Effector memory CD8-positive, alpha-beta T cell (primary cell): ENCODE data around the gene TEF.

ENCODE experiments used
- ATAC-seq: fragments of 150-1000 bp; cut with Tn5 transposase; replicated peaks from 2 replicates; pipeline ENCODE4 v1.10.0; 2021; ENCODE audit warnings: mild to moderate bottlenecking, moderate library complexity
- DNase-seq, 3 experiments: peaks; one replicate each; pipeline ENCODE4 v3.0.0; 2021
- H3K27ac Mint-ChIP-seq, 2 donors: one replicate each; pipeline ENCODE4 v1.8.0; 2022; ENCODE audit warnings: mild to moderate bottlenecking in 2 of 2, mixed read lengths in 2 of 2, moderate library complexity in 2 of 2
- H3K27me3 Mint-ChIP-seq, 2 donors: one replicate each; pipeline ENCODE4 v1.8.0; 2022; ENCODE audit warnings: mixed read lengths in 2 of 2
- H3K36me3 Mint-ChIP-seq: one replicate; pipeline ENCODE4 v1.8.0; 2022; ENCODE audit warnings: mild to moderate bottlenecking, moderate library complexity, mixed read lengths; ENCODE audit not compliant: insufficient read depth
- H3K4me1 Mint-ChIP-seq, 2 donors: one replicate each; pipeline ENCODE4 v1.8.0; 2022; ENCODE audit warnings: low read depth in 2 of 2, mixed read lengths in 2 of 2
- H3K4me3 Mint-ChIP-seq, 2 donors: one replicate each; pipeline ENCODE4 v1.8.0; 2022; ENCODE audit warnings: mild to moderate bottlenecking in 2 of 2, mixed read lengths in 2 of 2, moderate library complexity in 2 of 2
- H3K9me3 Mint-ChIP-seq, 2 donors: one replicate each; pipeline ENCODE4 v1.8.0; 2022; ENCODE audit warnings: mixed read lengths in 2 of 2
- total RNA-seq, 9 experiments: gene quantifications; one replicate each; lab custom pipeline; 2026; lab: John Stamatoyannopoulos, UW

TEF gene, protein sequence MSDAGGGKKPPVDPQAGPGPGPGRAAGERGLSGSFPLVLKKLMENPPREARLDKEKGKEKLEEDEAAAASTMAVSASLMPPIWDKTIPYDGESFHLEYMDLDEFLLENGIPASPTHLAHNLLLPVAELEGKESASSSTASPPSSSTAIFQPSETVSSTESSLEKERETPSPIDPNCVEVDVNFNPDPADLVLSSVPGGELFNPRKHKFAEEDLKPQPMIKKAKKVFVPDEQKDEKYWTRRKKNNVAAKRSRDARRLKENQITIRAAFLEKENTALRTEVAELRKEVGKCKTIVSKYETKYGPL
- total RNA-seq: 2.5 to 19.4 (median 6.5) reads per million in 9 experiments

DNA sequence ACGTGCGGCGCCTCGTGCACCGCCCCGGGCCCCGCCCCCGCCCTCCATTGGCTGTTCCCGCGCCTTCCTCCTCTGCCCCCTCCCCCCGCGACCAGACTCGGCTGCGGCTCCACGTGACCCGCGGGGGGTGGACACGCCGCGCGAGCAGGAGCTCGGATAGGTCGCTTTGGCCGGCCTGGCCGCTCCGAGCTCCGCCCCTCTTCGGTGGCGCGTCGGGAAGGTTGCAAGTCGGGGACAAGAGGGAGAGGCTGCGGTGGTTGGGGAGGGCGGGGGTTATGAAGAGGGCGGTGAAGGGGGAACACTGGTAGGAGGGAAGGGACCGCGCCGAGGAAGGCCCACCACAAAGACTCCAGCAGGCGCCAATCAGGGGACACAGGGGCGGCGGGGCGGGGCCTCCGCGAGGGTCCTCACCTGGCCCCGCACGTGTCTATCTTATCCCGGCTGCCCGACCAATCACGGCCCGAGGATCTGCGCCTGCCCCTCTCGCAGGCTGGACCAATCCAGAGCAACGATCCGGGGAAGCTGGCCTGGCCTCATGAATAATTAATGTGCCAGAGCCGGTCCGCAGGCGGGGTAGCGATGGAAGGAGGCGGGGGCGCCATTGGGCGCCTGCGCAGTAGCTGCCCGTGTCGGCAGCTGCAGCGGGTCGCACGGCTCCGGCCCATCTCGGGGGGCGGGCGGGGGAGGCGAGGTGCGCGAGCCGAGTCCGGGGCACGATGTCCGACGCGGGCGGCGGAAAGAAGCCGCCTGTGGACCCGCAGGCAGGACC lies at the start of gene TEF:
TEF (plus strand) TSS at position 614 of the 769 bp plus-strand sequence; CDS start at position 717, 103 bp downstream.
- H3K27ac Mint-ChIP-seq: peak within 1 kb of the TSS; percentile 96 to 97
- peaks cover 14% of the 10 kb centered on the region for H3K36me3 Mint-ChIP-seq
- no peaks in the 10 kb centered on the region for H3K9me3 Mint-ChIP-seq
- peak; percentile 80 for ATAC-seq
- H3K27me3 Mint-ChIP-seq: no peaks in the 10 kb centered on the region
- H3K4me1 Mint-ChIP-seq: peaks cover 0 to 12% of the 10 kb centered on the region in 2 donors
- H3K4me3 Mint-ChIP-seq: peak within 1 kb of the TSS; percentile 83 to 88
- peak; percentile 96 to 98 (median 97) for DNase-seq

DNA sequence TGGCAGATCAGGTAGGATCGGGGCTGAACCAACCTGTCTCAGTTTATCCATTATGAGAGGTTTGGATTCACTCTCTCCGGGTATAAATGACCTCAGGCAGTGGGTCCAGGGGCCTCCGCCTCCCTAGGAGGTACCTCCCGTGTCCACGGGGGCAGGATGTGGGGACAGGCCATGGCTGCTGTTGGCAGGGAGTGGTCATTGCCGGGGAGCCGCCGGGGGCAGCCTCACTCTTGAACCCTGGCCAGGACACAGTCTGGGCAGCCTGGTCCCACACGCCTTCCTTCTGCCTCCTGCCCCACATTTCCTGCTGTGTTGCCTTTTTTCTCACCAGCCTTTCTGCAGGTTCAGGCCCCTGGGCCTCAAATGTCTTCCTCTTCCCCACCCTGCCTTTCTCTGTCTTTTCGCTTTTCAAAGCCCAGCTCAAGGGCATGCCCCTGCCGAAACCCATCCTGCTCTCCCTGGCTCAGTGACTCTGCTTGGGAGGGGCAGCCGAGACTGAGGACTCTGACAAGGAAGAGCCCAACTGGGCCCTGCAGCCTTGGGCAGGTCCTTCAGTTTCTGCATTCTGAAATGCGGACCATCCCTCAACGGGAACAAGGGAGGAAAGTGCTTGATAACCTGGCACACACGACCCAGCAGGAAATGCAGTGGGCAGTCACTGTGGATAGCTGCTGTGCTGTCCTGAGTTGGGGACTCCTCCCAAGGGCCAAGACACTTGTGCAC lies 49.4 kb upstream of the TEF start:
- H3K9me3 Mint-ChIP-seq: no peaks in the 10 kb centered on the region
- H3K27me3 Mint-ChIP-seq: no peaks in the 10 kb centered on the region
- peaks cover 61% of the 10 kb centered on the region for H3K36me3 Mint-ChIP-seq
- no peak overlapping the region for H3K4me3 Mint-ChIP-seq
- peaks cover 2 to 10% of the 10 kb centered on the region in 2 donors for H3K4me1 Mint-ChIP-seq
- DNase-seq (no peak), ATAC-seq (no peak)
- H3K27ac Mint-ChIP-seq: peak overlapping the region; percentile 20 to 44

DNA sequence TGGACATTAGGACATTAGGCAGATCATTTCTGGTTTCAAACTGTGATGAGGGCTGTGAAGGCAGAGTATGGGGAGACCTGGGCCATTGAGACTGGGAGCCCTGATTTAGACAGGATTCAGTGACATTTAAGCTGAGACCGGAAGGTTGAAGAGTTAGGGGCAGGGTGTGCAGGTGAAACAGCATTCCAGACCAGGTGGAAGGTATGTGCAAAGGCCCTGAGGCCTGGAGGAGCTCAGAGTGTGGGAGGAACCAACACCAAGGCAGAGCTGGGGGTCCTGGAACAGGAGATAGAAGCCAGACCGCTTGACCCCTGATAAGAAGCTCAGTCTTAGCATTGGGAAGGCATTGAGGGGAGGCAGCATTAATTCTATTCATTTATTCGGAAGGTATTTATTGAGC lies 47.9 kb upstream of the TEF start:
- Mint-ChIP-seq H3K27me3 (no peaks in the 10 kb centered on the region), H3K4me3 (no peak overlapping the region), H3K9me3 (no peaks in the 10 kb centered on the region), H3K27ac (peak overlapping the region in 1 of 2 donors; percentile 65), H3K4me1 (peaks cover 2 to 10% of the 10 kb centered on the region in 2 donors), H3K36me3 (peaks cover 54% of the 10 kb centered on the region)
- DNase-seq (no peak), ATAC-seq (no peak)

DNA sequence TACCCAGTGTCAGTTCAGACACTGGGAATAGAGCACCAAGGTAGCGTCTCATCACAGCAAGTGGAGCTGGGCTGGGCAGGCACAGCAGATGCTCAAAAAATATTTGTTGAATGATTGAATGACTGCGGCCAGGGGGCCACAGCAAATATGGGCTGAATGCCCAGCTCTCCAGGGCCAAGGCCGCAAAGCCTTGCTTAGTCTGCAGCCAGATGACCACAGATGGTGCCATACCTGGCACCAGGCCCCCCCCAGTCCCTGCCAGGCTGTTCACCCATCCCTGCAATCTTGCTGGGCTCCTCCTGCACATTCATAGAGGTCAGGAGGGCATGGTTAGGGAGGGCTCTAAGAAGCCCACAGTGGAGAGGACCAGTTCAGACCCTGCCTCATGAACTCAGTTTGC lies 47.5 kb upstream of the TEF start:
- DNase-seq (no peak), ATAC-seq (no peak)
- peaks cover 2 to 10% of the 10 kb centered on the region in 2 donors for H3K4me1 Mint-ChIP-seq
- H3K9me3 Mint-ChIP-seq: no peaks in the 10 kb centered on the region
- H3K27ac Mint-ChIP-seq: peak overlapping the region in 1 of 2 donors; percentile 65
- H3K4me3 Mint-ChIP-seq: no peak overlapping the region
- no peaks in the 10 kb centered on the region for H3K27me3 Mint-ChIP-seq
- H3K36me3 Mint-ChIP-seq: peaks cover 53% of the 10 kb centered on the region

DNA sequence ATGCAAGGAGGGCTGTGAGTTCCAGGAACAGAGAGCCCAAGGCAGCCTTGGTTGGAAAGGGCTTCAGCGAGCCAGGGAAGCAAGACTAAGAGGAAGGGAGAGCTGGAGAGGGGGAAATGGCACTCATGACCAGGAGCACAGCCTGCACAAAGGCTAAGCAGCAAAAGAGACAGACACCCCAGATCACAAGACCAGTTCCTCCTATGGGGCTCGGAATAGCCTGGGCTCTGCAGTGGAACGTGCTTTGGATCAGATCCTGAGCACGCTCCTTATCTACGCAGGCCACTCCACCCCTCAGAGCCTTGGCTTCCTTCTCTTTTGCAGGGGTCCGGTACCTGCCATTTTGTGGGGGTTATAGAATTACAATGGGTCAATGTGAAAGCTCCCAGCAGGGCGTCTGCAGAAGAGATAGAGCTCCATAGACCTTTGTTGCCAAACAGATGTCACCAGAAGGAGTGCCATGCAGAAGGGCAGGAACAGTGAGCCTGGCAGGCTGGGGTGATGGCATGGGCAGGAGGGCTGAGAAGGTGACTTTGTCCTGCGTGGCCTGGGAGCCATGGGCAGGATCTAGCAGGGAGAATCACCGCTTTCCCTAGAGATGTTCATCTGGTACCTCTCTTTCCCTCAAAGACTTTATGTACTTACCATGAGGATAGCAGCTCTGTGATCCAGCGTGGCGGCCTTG lies 46.6 kb upstream of the TEF start:
- Mint-ChIP-seq H3K9me3 (no peaks in the 10 kb centered on the region), H3K36me3 (peaks cover 52% of the 10 kb centered on the region), H3K27ac (peak overlapping the region; percentile 31 to 73), H3K27me3 (no peaks in the 10 kb centered on the region), H3K4me1 (peaks cover 2 to 10% of the 10 kb centered on the region in 2 donors), H3K4me3 (no peak overlapping the region)
- no peak for DNase-seq
- no peak for ATAC-seq

DNA sequence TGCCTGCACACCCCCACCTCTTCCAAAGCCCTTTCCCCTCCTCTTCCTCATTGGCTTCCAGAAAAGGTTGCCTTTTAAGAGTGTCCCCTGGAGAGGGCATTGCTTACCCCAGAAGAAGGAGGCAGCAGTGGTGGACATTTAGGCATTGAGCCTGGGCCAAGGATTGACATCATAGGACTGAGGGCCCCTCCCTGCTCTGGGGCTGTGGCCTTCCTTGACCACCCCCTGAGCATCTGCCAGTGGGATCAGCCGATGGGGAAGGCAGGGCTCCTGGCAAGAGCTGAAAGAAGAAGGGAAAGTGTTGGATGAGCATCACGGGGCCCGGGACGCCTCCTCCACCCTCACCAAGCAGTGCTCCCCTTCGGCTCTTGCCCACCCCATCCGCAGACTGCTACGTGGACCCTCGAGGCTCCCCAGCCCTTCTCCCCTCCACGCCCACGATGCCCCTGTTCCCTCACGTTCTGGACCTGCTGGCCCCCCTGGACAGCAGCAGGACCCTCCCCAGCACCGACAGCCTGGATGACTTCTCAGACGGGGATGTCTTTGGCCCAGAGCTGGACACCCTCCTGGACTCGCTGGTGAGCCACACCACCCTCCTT lies 43.0 kb upstream of the TEF start:
- ATAC-seq: no peak
- H3K27ac Mint-ChIP-seq: peak overlapping the region in 1 of 2 donors; percentile 77
- DNase-seq: no peak
- H3K9me3 Mint-ChIP-seq: no peaks in the 10 kb centered on the region
- no peaks in the 10 kb centered on the region for H3K27me3 Mint-ChIP-seq
- peaks cover 2 to 10% of the 10 kb centered on the region in 2 donors for H3K4me1 Mint-ChIP-seq
- peaks cover 31% of the 10 kb centered on the region for H3K36me3 Mint-ChIP-seq
- H3K4me3 Mint-ChIP-seq: no peak overlapping the region

DNA sequence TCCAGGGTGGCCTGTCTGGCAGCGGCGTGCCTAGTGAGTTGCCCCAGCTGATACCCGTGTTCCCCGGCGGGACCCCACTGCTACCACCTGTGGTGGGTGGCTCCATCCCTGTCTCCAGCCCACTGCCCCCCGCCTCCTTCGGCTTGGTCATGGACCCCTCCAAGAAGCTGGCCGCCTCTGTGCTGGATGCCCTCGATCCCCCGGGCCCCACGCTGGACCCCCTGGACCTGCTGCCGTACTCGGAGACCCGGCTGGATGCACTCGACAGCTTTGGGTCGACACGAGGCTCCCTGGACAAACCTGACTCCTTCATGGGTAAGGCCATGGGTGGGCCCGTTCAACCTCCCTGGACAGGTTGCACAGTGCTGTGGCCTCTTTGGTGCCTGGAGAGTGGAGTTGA lies 41.9 kb upstream of the TEF start:
- ATAC-seq: no peak
- H3K4me3 Mint-ChIP-seq: no peak overlapping the region
- no peak for DNase-seq
- H3K9me3 Mint-ChIP-seq: no peaks in the 10 kb centered on the region
- no peaks in the 10 kb centered on the region for H3K27me3 Mint-ChIP-seq
- H3K4me1 Mint-ChIP-seq: peaks cover 2 to 8% of the 10 kb centered on the region in 2 donors
- H3K36me3 Mint-ChIP-seq: peaks cover 38% of the 10 kb centered on the region
- H3K27ac Mint-ChIP-seq: no peak overlapping the region

DNA sequence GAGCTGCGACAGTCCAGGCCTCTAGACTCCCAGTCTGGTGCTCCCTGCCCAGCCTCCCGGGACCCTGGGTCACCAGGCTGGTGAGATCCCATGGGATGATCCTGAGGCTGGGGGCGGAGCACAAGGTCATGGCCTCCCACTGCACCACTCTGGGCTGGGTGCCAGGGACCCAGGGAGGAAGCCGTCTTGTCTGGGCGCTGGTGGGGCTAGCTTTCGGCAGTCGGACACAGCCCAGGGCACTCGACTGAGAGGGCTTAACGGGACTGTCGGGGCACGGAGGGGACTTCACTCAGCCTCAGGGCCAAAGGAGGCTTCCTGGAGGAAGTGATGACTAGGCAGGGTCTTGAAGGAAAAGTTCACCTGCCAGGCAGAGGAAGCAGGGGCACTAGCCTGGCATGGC lies 41.4 kb upstream of the TEF start:
- DNase-seq (no peak), ATAC-seq (no peak)
- Mint-ChIP-seq H3K9me3 (no peaks in the 10 kb centered on the region), H3K4me3 (no peak overlapping the region), H3K36me3 (peaks cover 42% of the 10 kb centered on the region), H3K27ac (peak overlapping the region; percentile 76 to 80), H3K27me3 (no peaks in the 10 kb centered on the region), H3K4me1 (peaks cover 2 to 3% of the 10 kb centered on the region in 2 donors)

DNA sequence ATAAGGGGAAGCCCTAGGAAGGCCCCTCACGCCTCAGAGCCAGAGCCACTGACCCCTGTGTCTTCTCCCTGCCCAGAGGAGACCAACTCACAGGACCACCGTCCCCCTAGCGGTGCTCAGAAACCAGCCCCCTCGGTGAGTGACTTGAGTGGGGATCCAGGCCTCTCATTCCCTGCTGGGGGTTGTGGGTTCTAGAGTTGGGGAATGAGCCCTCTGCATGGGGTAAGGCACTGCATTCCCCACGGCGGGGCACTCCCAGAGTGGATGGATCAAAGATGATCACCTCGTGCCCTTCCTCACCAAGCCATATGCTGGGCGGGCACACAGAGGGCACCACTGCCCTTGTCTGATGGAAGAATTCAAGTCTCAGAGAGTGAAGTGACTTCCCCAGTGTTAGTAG lies 40.7 kb upstream of the TEF start:
- Mint-ChIP-seq H3K36me3 (peaks cover 45% of the 10 kb centered on the region), H3K4me1 (no peaks in the 10 kb centered on the region), H3K4me3 (no peak overlapping the region), H3K9me3 (no peaks in the 10 kb centered on the region), H3K27me3 (no peaks in the 10 kb centered on the region), H3K27ac (peak overlapping the region; percentile 76 to 80)
- DNase-seq: no peak
- no peak for ATAC-seq

DNA sequence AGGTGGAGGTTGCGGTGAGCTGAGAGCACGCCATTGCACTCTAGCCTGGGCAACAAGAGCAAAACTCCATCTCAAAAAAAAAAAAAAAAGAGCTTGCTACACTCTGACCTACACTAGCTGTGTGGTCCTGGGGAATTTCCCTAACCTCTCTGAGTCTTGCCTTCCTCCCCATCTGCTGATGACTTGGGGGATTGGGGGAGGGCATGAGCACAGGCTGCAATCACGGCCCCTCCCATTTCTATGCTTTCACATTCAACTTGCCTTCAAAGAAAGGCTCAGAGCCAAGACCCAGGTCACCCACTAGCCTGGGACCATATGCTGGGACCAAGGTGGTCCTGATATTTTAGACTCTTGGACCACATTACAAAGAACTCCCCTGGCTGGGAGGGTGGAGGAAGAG lies 39.8 kb upstream of the TEF start:
- no peaks in the 10 kb centered on the region for H3K27me3 Mint-ChIP-seq
- H3K9me3 Mint-ChIP-seq: no peaks in the 10 kb centered on the region
- H3K4me3 Mint-ChIP-seq: no peak overlapping the region
- ATAC-seq: no peak
- no peaks in the 10 kb centered on the region for H3K4me1 Mint-ChIP-seq
- DNase-seq: no peak
- H3K36me3 Mint-ChIP-seq: peaks cover 47% of the 10 kb centered on the region
- peak overlapping the region in 1 of 2 donors; percentile 51 for H3K27ac Mint-ChIP-seq

DNA sequence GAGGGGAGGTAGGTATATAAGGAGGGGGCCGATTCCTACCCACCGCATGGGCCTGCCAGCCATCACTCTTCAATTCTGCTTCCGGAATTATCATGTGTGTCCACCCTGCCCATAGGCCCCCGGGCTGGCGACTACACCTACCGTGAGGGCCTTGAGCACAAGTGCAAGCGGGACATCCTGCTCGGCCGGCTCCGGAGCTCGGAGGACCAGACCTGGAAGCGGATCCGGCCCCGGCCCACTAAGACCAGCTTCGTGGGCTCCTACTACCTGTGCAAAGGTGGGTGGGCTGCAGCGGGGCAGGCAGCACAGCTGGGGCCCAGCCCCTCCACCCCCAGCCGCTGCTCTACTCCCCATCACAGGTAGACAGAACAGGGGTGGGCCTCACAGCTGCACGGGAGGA lies 38.4 kb upstream of the TEF start:
- H3K9me3 Mint-ChIP-seq: no peaks in the 10 kb centered on the region
- H3K27me3 Mint-ChIP-seq: no peaks in the 10 kb centered on the region
- H3K27ac Mint-ChIP-seq: no peak overlapping the region
- ATAC-seq (no peak), DNase-seq (no peak)
- no peak overlapping the region for H3K4me3 Mint-ChIP-seq
- H3K36me3 Mint-ChIP-seq: peaks cover 55% of the 10 kb centered on the region
- H3K4me1 Mint-ChIP-seq: no peaks in the 10 kb centered on the region

DNA sequence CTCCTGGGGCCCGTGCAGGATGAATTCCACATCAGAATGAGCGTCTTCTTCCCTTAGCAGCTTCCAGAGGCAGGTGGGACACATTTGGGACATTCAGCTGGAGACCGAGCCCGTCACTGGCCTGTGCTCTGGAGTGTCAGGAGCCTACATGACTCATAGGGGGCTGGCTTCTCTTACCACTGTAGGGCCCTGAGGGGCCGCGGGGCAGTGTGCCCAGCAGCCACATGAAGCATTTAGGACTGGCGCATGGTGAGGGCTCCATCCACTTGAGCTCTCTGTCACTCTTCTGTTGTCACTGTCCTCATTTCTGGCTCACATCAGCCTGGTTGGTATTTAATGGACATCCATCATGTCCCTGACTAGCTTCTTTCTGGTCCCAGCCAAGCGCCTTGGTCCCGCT lies 38.0 kb upstream of the TEF start:
- H3K4me3 Mint-ChIP-seq: no peak overlapping the region
- no peaks in the 10 kb centered on the region for H3K9me3 Mint-ChIP-seq
- H3K27ac Mint-ChIP-seq: no peak overlapping the region
- no peaks in the 10 kb centered on the region for H3K27me3 Mint-ChIP-seq
- no peak for DNase-seq
- H3K36me3 Mint-ChIP-seq: peaks cover 53% of the 10 kb centered on the region
- no peaks in the 10 kb centered on the region for H3K4me1 Mint-ChIP-seq
- ATAC-seq: no peak
